ENCODE results near the gene CCL8.
"Not testable (repeated sequence)": the region's sequence is repeated elsewhere in the genome, so short reads cannot be mapped to it uniquely, and the experiment has no call there.

CCL8 gene

DNA sequence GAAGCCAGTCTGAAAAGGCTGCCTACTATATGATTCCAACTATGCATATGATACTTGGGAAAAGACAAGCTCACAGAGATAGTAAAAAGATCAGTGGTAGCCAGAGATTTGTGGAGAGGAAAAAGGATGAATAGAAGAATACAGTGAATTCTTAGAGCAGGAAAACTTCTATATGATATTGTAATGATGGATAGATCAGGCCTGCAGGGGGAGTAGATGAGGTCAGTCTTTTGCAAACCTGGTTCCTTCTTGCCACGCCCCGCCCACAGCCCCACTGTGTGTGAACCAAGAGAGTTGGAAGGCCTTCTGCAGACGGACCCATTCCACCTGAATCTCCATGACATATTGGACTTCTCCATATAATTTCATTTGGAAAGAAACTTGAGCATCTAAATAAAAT lies 761 bp upstream of the CCL8 start:
- peak; percentile 16 for DNase-seq

DNA sequence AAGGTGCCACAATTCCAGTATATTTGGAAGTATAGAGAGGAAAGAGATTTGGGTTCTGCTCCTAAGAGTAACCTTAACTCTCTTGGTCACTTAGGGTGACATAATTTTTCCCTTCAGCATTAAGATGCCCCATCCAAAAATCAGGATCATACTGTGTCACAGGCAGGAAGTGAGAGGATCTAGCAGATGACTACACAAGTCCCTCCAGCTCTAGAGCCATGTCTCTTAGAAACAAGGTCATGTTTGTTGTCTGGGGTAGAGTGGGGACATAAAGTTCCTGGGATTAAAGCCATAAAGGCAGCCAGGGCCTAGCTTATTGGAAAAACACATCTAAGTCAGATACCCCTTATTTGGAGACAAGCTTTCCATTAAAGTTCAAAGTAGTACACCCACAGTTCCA lies 2.7 kb downstream of the CCL8 start:
- DNase-seq: no peak

GRCh38 chr17:34327580-34327979 lies 8.3 kb downstream of the CCL8 start:
- DNase-seq: not testable (repeated sequence)

GRCh38 chr17:34337701-34338100 lies 18.5 kb downstream of the CCL8 start:
- DNase-seq: no peak

DNA sequence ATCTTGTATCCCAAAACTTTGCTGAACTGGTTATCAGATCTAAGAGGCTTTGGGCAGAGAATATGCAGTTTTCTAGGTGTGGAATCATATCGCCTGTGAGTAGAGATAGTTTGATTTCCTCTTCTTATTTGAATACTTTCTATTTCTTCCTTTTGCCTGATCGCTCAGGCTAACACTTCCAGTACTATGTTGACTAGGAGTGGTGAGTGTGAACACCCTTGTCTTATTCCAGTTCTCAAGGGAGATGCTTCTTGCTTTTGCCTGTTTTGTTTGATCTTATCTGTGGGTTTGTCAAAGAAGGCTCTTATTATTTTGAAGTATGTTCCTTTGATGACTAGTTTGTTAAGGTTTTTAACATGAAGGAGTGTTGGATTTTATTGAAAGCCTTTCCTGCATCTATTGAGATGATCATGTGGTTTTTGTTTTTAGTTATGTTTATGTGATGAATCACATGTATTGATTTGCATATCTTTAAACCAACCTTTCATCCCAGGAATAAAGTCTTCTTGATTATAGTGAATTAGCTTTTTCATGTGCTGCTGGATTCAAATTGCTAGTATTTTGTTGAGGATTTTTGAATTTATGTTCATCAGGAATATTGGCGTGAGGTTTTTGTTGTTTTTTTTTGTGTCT lies 20.0 kb downstream of the CCL8 start:
- no peak for DNase-seq

- DNase-seq: no peak
Observed at GRCh38 chr17:34341916-34342315, 22.7 kb downstream of the CCL8 start.

GRCh38 chr17:34347063-34347462 lies 27.8 kb downstream of the CCL8 start:
- DNase-seq: no peak

DNA sequence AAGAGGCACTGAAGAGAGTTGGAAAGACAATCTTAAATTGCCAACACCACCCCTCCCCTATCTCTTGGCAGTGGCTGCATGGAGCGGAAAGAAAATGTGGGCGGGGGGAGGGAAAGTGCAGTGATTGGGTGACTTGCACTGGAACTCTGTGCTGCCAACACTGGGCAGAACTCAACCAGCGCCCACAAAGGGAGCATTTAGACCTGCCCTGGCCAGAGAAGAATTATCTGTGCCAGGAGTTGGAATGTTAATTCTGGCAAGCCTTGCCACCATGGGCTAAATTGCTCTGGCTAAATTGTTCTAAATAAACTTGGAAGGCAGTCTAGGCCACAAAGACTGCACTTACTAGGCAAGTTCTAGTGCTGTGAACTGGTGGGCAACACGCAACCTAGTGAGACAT lies 30.5 kb downstream of the CCL8 start:
- no peak for DNase-seq

GRCh38 chr17:34351096-34351495 lies 31.9 kb downstream of the CCL8 start:
- DNase-seq: no peak

GRCh38 chr17:34352191-34352590 lies 33.0 kb downstream of the CCL8 start:
- no peak for DNase-seq

- no peak for DNase-seq
Observed at GRCh38 chr17:34354637-34355036, 35.4 kb downstream of the CCL8 start.

- DNase-seq: no peak
Observed at GRCh38 chr17:34356194-34356593, 37.0 kb downstream of the CCL8 start, which contains the start of gene CCL13. CCL13 (plus strand) TSS chr17:34356480; CDS start chr17:34356527, 47 bp downstream.

GRCh38 chr17:34357398-34357797 lies 38.2 kb downstream of the CCL8 start:
- no peak for DNase-seq

DNA sequence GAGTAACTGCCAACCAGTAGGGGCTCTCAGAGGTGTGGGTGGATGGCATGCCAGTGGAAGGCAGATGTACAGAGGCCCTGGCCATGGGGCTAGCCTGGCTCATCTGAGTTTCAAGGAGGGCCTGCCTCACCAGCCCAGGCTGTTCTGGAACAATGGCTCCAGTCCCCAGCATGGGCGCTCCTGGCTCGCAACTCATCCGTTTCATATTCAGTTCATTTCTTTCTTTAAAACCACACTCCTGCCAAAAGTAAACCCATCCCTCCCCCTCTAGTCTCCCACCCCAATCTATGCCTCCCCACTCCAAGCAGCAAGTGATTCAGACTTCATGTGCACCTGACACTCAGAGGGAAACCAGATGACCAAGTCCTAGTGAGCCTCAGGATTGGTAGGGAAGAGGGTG lies 39.4 kb downstream of the CCL8 start:
- DNase-seq: no peak

DNA sequence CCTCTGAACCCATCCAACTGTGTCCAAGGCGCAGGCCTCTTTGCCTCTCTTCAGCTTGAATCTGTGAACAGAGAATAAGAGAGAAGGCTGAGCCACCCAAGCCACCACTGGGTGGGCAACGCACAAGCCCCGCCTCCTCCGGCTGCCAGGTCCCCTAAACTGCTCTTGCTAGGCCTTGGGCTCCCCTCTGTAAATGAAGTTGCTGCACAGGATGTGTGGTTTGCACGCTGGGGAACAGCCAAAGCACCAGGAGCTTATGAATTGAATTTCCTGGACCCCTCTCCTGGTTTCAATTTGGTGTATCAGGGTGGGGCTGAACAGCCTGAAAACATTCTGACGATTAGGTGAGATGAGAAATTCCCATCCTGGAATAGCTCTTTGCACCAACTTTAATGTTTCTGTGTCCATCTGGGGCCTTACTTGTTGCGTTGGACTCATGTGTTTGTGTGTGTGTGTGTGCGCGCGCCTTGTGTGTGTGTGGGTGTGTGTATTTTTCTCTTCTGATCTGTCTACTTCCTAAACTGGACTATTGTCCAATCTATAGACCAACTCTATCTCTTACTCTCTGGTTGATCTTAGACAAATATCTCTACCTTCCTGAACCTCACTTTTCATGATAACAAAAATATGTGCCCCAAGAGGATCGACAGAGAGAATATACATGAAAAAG lies 41.5 kb downstream of the CCL8 start:
- DNase-seq: no peak

GRCh38 chr17:34361478-34362061 lies 42.3 kb downstream of the CCL8 start:
- peak; percentile 76 for DNase-seq

DNA sequence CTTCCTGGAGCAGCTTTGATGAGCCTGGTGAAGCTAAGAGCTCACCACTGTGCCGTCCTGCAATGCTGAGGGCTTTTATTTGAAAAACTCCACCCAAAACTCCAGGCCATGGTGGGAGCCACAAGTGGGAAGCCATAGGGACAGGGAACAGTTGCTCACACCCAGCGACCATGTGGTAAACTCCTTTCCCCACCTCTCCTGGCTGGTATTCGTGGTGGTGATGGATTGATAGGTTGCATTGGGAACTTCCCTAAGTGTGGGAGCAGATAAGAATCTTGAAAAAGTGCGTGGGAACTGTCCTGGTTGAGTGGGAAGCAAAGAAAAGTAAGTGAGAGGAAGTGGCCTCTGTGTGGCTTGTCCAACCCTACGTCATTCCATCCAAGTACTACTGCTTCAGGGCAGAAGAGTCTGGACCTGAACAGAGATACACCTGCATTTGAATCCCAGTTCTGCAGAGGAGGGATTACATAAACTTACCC lies 44.0 kb downstream of the CCL8 start, which contains the start of gene CCL1:
TSS of gene CCL1 (minus strand) at position 51 of the 479 bp plus-strand sequence. CDS start 72 bp downstream, outside the sequence.
- DNase-seq: no peak

GRCh38 chr17:34364751-34365150 lies 45.5 kb downstream of the CCL8 start:
- DNase-seq: no peak

DNA sequence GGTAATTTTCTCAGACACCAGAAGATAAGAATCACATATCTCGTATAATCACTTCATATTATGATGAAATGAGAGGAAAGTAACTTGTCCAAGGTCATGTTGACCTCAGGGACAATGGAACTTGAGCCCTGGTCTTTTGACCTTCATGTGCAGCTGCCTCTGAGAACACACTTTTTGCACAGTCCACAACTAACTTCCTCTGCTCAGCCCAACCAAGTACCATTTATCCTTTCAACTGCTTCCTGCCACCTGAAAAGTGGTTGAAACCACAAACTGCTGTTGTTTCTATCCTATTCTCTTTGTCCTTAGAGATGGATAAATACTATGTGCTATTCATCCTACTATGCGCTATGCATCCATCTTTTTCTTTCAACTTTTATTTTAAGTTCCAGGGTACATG lies 46.1 kb downstream of the CCL8 start:
- no peak for DNase-seq

DNA sequence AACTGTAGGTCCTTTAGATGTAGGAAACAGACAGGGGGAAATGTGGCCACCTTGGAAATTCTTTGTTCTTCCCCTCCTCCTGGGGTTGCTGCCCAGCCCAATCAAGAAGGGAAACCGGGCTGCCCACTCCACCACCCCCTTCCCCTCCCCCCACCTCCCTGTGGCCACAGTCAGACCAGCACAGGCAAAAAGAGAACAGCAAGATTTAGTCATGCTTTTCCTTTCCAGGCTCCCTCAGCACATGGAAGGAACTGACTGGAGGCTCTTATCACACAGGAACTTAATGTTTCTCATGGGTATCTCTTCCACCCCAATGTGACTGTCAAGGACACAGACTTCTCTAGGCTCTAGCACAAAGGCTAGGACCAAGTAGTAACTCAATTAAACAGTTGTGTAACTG lies 46.8 kb downstream of the CCL8 start:
- no peak for DNase-seq

GRCh38 chr17:34366529-34367107 lies 47.4 kb downstream of the CCL8 start:
- no peak for DNase-seq

DNA sequence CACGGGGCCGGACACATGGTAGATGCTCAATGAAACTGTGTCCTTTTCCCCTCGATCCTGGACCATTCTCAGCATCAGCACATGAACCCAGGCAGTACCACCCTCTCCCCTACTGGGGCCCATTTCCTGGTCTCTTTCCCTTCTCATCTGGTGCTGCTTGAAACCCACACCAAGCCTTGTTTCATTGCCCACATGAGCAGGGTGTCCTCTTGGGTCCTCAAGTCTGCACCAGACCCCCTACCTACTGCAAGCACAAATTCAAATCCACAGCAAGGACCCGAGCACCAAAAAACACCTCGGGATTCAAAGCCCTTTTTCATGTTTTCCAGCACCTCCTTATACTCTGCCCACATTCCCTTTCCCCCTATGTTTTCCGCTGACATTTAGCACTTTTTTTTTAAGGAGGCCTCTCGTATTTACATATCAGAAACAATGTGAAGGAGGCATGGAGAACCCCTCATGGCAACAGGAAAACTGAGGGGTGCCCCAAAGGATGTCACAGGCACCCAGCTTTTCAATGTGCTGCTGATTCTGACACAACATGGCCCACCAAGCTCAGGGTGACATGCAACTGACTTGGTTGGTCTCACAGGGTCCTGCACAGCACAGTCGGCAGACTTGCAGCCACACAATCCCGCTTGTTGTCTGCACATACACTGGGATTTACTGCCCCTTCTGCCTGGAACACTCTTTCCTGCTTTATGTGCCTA lies 48.4 kb downstream of the CCL8 start:
- DNase-seq: no peak
